Glomerular endothelial cell (primary cell): Measurements from ENCODE around the gene RB1. TPM values are rescaled to one million over a fixed set of nuclear protein-coding genes. Genes with fewer than 3 reads are reported as not detected.
A peak's percentile ranks its signal among the peaks of the same experiment; 100 is the strongest.
"Not testable (repeated sequence)": the region's sequence is repeated elsewhere in the genome, so short reads cannot be mapped to it uniquely, and the experiment has no call there.

Source experiments
- DNase-seq: peaks from one replicate; pipeline ENCODE4 v3.0.0-alpha.2; 2011; ENCODE audit warnings: low read depth, low spot score; ENCODE audit errors: extremely low read depth
- total RNA-seq: library from RNA; depleted of rRNA; stranded (reverse); fragments of >200 nt; gene quantifications from 2 replicates; pipeline ENCODE4 v1.2.3, GENCODE V29; 2015

The RB1 gene
- total RNA-seq, 1 donor from 2014 or later: 47.0 TPM

DNA sequence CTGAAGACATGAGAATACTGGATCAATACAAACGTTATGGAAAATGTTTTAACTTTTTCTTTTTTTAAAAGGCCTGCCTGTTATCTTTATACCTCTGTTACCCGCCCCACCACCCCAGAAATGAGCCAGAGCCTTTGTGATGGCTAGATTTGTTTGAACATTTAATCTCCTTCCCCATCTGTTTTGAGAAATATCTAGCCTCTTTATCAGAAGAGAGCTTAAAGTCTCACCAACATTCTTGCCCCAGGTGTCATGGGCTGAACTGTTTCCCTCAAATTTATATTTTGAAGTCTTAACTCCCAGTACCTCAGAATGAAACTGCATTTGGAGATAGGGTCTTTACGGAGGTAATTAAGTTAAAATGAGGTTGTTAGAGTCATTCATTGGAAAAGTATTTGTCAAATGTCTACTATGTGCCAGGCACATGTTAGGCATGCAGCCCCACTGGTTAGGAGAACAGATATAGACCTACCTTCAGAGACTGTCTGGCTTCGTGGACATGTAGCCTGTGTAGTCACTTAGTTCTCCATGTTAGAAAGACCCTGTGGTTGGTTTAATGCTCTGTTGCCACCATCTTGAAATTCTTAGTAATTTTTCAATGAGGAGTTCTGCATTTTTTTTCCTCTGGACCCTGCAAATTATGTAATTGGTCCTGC lies 6.3 kb upstream of the RB1 start:
- no peak for DNase-seq

DNA sequence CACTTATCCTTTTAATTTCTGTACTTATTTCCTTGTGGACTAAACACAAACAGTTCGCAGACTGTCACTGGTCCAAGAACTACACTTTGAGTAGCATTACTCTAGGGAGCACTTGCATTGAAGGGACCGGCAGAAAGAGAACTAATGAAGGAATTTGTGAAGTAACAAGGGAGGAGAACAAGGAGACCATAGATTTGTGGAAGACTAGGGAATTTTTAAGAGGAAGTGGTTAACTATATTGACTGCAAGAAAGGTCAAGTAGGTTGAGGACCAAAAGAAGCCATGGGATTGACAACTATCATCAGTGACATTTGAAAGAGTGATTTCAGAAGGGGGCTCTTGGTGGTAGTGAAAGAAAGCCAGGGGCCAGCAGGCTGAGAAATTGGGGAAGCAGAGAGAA lies 4.0 kb upstream of the RB1 start:
- no peak for DNase-seq

DNA sequence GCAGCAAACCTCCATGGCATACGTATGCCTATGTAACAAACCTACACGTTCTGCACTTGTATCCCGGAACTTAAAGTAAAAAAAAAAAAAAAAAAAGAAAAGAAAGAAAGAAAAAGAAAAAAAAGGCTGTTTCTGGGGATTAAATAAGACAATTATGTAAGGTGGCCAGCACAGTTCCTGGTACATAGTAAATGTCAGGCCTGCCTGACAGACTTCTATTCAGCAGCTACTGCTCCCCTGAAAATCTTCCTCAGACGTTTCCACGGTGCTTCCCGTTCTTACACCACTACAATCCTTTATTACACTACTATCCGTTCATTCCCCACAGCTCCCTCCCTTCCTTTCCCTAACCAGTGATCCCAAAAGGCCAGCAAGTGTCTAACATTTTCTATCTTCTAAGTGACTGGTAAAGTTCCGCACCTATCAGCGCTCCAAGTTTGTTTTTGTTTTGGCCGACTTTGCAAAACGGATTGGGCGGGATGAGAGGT lies 636 bp upstream of the RB1 start:
- peak; percentile 18 for DNase-seq

DNA sequence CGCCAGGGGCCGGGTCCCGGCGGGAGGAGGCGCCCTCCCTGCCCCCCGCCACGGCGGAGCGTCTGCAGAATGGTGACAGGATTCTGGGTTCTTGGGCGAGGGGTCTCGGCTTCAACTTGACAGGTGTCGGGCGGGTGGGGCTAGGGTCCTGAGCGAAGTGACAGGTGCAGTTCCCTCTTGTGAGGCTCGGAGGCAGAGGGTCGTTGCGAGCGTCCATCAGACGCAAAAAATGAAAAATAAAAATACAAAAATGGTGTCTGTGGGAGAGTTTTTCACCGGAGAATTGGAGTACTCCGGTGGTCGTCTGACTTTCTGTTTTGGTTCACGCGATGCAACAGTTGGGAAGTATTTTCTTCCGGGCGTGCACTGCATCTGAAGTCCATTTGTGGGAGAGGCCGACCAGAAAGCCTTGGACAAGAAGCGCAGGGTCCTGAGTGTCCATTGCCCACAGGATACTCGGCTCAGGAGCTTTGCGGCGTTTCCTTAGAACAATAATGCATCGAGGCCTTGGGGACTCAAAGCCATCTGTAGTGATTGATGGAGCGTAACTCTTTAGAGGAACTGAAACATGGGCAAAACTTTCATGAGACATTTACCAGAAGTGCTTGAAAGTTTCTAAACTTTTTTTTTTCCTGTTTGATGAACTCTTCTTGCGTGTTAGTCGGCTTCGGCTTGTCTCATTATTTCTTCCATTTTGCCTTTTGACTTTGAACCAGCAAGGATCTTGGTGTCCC lies 759 bp downstream of the RB1 start:
- DNase-seq: peak; percentile 22

DNA sequence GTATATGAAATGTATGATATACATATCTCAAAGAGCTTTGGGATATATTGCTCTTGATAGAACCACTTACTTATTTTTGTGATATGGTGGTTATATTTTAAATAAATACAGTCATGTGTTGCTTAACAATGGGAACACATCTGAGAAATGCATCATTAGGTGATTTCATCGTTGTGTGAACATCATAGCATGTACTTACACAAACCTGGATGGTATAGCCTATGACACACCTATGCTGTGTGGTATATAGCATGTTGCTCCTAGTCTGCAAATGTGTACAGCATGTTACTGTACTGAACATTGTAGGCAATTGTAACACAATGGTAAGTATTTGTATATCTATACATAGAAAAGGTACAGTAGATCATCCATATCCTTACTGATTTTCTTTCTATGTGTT lies 7.7 kb downstream of the RB1 start:
- DNase-seq: no peak

DNA sequence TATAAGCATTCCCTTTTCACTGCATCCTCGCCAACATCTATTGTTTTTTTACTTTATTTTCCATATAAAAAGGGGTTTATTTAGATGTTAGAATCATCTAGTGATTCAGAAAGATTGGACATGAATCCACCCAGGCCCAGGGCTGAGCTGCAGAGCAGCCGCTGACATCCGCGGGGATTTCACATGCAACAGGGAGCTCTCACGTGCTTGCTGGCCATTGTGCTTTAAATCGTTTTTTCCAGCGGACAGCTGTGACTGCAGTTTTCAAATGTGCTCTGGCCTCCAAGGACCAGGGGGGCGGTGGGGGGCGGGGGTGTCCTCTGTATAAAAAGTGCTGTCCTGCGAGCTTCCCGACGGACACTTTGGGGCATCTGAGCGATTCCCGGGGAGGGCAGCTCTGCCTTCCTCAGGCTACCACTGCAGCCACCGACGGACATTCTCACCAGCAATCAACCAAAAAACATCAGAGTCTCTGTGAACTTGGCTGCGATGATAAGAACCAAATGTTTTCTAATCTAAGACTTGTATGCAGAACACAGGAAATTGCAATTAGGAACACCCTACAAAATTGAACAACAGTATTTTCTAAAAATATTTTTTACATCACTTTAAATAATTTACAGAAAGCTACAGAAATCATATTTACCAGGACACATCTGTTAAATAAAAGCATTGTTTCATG lies 12.6 kb downstream of the RB1 start:
- DNase-seq: no peak

DNA sequence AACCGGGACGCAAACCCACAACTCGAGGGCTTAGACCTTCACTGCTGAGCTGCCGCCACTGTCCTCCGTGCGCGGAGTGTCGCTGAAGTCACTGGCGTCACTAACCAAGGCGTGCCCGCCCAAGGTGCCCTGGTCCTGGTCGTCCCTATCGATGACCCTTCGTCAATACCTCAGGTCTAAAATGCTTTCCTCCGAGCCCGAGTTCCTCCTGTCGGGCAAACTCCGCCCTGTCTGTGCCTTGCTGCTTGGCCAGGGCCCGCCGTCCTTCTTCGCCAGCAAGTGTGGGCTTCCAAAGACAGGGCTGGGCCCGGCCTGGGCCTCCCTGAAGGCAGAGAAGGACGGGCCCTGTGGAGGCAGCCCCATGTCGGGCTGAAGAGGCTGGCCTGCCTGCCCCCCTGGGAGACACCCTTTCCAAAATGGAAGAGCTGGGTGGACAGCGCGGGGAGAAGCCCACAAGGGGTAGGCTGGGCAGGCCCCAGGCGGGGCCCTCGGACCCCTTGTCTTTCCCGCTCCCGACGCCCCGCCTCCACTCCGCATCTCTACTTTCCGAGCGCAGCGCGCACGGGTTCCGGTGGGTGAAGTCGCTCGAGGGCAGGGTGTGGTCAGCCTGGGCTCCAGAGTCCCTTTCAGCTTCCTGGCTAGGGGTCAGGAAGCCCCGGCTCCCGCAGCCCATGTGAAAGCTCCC lies 13.4 kb downstream of the RB1 start:
- DNase-seq: no peak

DNA sequence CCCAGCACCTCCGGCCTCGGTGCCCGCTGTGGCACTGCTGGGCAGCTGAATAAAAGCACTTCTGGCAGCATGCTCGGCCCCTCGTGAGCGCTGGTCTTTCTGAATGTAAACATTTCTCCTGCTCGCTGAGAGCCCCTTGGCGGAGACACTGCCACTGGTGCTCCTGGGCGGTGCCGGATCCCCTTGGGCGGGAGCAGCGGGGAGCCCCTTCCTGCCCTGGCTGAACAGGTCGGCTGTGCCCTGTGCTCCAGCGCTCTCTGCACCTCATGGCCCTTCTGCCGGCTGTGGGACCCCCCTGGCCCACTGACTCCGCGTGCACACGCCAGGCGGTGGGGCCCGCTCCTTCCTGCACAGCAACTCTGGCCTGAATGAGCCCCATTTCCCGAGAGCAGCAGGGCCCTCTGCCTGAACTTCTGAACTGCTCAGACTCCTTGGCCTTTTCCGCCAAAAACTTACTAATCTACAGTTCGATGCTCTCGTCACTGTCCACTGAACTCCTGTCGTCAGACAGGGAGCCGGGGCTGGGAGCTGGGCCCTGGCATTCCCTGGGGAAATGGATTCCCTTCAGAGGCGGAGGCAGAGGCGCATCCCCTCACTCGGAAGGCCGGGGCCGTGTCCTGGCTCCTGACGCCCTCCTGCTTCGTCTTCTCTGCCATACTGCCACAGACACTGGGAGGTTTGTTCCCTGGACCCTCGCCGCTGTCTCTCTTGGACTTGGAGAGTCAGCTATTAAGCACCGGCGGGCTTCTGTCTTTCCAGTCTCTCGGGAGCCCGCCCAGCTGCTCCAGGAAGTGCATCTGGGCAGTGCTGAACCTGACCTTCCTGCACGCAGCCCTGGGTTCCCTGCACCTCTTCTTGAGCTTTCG lies 14.2 kb downstream of the RB1 start:
- DNase-seq: no peak

DNA sequence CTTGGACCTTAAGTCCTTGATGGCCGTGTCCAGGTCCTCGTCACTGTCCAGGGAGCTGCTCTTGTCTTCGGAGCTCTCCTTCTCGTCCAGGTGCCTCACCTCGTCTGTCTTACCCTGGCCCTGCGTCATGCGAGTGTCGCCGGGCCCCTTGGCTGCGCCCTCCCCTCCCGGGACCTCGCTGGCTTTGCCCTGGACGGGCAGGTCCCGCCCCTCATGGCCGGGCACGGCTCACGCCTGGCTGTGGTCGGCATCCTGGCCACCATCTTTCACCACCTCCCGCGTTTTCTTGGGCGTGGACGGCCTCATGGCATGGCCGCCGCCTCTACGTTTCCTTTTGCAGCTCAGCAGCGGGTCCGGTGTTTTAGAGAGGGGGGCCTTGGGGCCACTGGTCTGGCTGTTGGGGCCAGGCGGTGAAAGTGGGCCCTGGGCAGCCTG lies 14.8 kb downstream of the RB1 start:
- no peak for DNase-seq

DNA sequence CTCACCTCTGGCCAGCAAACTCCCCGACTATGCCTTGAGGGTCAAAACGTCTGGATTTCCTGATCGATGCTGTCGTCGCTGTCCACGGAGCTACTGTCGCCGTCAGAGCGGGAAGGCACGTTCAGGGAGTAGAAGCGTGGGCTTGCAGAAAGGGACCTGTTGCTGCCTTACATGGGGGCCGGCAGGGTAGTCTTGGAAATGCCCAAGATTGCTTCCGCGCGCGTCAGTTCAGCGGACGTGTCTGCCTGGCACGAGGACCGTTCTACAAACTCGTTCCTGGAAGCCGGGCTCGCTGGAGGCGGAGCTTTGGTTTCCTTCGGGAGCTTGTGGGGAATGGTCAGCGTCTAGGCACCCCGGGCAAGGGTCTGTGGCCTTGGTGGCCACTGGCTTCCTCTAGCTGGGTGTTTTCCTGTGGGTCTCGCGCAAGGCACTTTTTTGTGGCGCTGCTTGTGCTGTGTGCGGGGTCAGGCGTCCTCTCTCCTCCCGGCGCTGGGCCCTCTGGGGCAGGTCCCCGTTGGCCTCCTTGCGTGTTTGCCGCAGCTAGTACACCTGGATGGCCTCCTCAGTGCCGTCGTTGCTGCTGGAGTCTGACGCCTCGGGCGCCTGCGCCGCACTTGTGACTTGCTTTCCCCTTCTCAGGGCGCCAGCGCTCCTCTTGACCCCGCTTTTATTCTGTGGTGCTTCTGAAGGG lies 15.4 kb downstream of the RB1 start:
- DNase-seq: no peak

DNA sequence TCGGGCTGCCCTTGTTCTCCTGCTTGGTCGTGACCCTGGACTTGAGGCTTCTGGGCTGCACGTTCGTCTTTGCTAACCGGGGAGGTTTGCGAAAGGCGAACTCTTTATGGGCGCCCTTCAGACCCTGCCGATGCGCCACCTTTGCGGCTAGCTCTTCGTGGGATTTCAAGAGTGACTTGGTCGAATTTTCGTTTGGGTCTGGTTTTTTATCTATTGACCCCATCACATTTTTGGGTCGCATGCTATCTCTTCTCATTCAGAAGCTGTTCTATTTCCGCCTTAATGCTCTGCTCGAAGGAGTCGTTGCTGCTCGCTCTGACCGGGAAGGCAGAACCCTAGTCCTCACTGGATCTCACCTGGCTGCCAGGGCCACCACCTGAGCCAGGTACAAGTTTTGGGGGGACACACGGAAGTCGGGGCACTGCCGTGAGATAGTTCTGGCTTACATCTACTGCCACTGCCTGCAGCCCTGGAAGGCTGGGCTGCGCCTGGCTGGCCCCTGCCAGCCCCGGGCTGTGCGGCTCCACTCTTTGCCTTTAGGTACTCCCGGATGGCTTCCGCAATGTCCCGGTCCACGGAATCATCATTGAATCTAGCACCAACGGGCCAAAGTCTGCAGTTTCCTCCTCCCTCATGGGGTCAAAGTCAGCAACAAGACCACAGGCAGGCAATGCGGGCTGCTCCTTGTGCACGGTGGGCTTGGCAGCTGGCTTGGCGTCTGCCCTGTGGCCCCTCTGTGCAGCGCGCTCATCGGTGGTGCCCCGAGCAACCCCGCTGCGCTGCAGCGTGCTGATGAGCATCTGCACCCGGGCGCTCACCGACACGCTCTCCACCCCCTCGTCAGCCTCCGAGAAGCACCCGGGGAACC lies 16.2 kb downstream of the RB1 start:
- no peak for DNase-seq

DNA sequence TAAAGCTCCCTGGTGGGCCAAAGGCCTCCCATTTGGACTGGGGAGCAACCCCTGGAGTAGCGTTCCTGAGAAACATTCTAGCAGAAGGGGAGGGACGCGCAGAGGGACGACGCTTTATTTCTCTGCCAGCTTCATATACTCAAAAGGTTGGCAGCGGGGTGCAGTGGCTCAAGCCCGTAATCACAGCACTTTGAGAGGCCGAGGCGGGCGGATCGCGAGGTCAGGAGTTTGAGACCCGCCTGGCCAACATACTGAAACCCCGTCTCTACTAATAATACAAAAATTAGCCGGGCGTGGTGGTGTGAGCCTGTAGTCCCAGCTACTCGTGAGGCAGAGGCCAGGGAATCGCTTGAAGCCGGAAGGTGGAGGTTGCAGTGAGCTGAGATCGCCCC lies 16.8 kb downstream of the RB1 start:
- DNase-seq: no peak

DNA sequence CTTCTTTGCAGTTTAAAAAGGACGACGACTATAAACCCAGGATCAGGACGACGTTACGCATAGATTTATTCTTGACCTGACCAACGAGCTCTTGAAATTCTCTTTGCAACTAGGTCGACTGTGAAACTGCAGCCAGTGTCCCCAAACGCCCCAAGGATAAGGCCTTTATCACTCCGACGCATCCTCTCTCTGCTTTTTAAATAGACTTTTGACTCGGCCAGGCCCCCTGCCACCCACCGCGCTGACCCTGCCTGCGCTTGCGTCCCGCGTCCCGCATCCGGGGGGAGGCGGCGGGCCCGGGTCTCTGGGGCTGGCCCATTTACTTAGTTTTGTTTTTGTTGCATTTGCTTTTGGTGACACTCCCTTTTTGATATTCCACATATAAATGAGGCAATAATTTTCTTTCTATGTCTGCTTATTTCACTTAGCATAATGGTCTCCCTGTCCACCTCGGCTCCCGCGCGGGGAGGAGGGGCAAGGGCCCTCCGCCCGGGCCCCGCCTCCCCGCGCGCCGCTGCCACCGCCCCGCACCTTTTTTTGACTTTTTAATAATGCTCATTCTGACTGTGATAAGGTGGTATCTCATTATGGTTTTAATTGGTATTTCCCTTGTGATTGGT lies 17.4 kb downstream of the RB1 start:
- no peak for DNase-seq

DNA sequence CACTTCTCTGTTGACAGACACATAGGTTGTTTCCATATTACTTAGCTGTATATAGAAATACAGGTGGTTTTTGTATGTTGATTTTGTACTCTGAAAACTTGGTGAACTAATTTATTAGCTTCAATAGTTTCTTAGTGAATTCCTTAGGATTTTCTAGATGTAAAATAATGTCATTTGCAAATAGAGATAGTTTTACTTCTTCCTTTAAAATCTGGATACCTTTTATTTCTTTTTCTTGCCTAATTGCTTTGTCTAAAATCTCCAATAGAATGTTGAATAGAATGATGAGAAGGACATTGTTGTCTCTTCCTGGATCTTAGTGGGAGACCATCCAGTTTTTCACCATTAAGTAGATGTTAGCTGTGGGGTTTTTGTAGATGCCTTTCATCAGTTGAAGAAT lies 18.7 kb downstream of the RB1 start:
- no peak for DNase-seq

DNA sequence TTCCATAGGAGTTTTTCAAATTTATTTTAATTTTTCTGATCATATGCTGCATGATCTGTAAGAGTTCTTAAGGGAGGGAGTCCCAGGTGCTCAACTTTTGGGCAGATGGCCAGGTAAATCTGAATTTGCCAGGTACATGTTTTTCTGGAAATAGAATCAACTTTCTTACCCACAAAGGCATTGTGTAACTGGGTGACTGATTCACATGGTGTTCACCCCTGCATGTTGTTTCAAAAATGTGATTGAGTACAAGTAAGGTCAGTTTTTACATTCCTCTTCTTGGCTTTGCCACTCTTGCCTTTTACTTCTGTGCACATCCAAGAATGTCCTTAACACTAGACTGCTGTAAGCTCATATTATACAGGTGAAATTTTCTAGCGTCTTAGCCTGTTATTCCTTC lies 30.4 kb downstream of the RB1 start:
- no peak for DNase-seq

DNA sequence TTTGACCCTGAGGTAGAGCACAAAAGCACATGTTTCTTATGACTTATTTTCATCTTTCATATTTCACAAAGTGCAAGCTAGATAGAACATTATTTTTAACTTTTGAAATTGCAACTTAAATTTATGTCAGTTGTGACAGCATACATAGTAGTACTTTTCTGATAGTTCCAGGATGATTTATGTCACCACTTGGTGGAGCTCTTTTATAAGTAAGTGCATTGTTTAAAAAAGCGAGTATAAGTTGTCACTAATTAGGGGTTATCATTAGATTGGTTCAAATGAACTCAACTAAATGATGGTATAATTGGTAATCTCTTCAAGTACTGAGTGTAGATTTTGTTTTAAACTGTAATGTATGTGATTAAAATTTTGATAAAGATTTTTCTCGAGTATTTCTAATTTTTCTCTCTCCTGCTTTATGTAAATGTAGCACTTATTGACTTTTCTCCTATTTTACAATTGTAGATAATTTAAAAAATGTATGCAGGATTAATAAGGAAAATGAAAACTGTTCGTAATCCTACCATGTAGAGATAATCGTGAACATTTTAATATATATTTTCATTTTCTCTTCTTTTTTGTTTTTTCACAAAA lies 31.1 kb downstream of the RB1 start:
- DNase-seq: peak; percentile 12

DNA sequence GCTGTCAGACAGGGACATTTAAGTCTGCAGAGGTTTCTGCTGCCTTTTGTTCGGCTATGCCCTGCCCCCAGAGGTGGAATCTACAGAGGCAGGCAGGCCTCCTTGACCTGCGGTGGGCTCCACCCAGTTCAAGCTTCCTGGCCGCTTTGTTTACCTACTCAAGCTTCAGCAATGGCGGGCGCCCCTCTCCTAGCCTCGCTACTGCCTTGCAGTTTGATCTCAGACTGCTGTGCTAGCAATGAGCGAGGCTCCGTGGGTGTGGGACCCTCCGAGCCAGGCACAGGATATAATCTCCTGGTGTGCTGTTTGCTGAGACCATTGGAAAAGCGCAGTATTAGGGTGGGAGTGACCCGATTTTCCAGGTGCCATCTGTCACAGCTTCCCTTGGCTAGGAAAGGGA lies 35.6 kb downstream of the RB1 start:
- DNase-seq: not testable (repeated sequence)

DNA sequence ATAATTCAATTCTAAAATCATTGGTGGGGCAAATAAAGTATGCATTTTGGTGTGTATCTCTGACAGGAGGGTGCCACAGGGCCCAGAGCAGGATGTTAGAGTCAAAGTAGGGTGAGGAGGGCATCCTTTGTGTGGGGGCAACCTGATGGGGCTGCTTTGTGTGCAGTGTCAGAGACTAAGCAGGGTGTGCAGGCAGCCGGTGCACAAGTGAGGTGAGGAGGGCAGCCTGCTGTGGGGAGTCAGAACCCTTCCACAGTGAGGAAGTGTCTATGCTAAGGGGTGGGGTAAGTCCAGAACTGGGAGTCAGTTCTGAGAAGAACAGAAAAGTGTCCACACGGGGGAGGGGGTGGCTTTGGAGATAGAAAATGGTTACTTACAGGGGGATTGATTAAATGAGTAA lies 40.7 kb downstream of the RB1 start:
- DNase-seq: no peak
